NB4 (cell line): ENCODE results near the gene ERFE.
A peak's percentile ranks its signal among the peaks of the same experiment; 100 is the strongest.

Source experiments
- CTCF ChIP-seq: IDR thresholded peaks from one replicate; pipeline ENCODE4 v1.5.1; 2012; ENCODE audit warnings: low read depth, low read length
- MAX ChIP-seq: IDR thresholded peaks from 2 replicates; pipeline ENCODE4 v1.6.1; 2011; ENCODE audit warnings: low read depth, low read length
- MYC ChIP-seq: IDR thresholded peaks from 2 replicates; pipeline ENCODE4 v1.6.1; 2011; ENCODE audit warnings: low read depth, low read length
- POLR2A ChIP-seq: IDR thresholded peaks from 2 replicates; pipeline ENCODE4 v1.6.1; 2011; ENCODE audit warnings: mild to moderate bottlenecking; ENCODE audit not compliant: insufficient read length; ENCODE audit errors: extremely low read depth

DNA sequence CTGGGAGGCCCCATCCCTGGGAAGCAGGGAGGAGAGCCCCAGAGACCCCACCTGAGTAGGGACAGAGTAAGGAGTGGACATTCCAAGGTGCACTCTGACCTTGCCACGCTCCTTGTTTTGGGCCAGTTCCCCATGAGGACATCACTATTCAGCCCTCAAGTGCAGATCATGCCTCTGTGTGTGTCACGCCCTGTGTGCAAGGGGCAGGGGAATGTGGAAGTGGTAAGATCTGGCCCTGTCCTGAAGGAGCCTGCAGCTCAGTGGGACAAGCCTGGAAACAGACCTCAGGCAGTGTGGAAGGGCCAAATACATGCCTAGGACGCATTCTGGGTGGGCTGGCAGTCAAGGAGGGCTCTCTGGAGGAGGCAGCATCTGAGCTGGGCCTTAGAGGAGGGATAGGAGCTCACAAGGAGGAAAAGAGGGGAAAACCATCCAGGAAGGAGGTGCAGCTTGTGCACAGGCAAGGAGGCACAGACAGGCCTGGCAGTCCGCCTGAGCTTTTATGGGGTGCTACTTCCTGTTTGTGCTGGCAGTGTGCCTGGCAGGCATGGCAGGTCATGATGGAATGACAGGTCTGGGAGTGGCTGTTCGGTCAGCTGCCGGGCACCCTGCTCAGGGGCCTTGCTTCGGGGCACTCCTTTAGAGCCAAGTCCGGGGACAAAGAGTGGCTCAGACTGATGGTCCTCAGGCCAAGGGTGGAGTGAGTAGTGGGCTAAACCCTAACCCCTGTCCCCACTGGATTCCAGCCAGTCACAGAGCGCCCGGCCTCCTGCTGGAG is 17.0 kb upstream of the ERFE start:
- no peak for TF ChIP-seq CTCF
- TF ChIP-seq POLR2A, result no peak
- no peak for TF ChIP-seq MAX
- 0 out of 2 replicates have a peak, but pooled peaks have one; percentile 20 for TF ChIP-seq MYC
